NCI-H146 (cell line): ENCODE measurements around the gene GRAPL.
"Not testable (repeated sequence)": the region's sequence is repeated elsewhere in the genome, so short reads cannot be mapped to it uniquely, and the experiment has no call there.

Experiments used
- DNase-seq: peaks from one replicate; lab custom pipeline; 2025; lab: John Stamatoyannopoulos, UW

The GRAPL gene

GRCh38 chr17:19127148-19127980 lies at the start of gene GRAPL:
TSS of gene GRAPL (plus strand) at chr17:19127589. CDS start at chr17:19127620, 31 bp downstream.
- not testable (repeated sequence) for DNase-seq

DNA sequence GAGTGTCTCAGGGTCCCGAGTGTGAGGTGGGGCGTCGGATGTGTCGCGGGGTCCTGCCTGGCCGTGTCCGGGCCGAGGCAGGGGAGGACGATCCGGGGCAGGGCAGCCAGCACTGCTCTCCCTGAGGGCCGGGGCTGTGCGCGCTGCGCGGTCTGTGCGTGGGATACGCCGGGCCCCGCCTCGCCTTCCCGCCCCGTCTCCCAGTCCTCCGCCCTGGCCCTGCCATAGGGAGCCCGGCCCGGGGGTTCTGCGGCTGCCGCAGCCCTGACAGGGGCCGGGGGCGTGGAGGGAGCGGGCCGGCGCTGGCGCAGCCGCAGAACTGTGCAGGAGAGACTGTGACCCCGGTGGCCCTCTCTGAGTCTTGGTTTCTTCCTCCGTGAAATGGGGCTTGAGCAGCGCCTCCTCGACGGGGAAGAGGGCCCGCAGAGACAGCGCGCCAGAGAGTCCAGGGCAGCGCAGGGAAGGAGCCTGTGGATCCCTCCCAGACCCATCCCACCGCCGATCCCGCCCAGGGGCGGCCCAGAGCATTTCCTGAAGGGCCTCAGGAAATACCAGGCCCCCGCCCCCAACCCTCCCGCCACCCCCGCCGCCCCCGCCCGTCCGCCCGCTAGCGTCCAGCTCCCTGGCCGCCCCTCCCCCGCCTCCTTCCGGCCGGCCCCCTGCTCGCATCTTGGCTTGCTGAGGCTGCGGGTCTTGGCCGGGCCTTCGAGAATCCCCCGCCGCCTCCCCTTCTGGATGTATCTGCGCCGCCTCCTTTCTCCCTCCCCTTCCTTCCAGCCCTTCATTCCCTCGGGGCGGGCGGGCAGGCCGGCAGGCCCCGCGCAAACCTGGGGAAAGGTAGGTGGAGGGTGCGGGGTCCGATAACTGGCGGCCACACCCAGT lies 38.3 kb upstream of the GRAPL start:
- not testable (repeated sequence) for DNase-seq

- not testable (repeated sequence) for DNase-seq
These were observed 37.2 kb upstream of the GRAPL start for GRCh38 chr17:19090058-19090772.

GRCh38 chr17:19092737-19093683 lies 34.4 kb upstream of the GRAPL start:
- DNase-seq, result not testable (repeated sequence)

DNA sequence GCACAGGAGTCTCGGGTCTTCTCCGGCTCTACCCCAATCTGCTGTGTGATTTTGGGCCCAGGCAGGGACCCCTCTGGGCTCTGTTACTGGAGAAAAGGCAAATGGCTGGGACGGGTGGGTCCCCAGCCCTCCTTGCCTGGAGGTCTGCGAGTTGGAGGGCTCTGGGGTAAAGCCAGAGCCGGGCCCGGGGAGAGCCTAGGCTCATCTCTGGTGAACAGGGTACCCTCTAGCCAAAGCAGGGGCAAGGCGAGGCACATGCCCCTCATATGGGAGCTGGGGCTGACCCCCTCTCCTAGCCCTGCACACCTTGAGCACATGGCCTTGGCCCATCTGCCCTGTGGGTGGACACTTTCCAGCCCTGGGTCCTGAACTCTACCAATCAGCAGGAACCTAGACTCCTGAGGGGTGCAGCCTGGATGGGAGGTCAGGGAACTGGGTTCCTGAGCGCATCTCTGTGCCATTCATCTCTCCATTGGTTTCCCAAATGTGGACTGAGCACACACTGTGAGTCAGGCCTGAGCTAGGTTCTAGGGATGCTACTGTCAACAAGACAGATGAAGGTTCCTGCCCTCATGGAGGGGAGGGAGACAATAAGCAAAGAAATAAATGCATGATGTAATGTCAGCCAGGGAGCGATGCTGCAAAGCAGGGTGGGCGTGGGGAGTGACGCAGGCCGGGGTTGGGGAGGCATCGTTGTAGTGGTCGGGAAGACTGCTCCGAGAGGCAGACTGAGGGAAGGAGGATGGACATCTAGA lies 33.5 kb upstream of the GRAPL start:
- DNase-seq, result not testable (repeated sequence)

GRCh38 chr17:19108517-19108916 lies 18.9 kb upstream of the GRAPL start:
- not testable (repeated sequence) for DNase-seq

- not testable (repeated sequence) for DNase-seq
These were observed 16.9 kb upstream of the GRAPL start for GRCh38 chr17:19110189-19111097.

DNA sequence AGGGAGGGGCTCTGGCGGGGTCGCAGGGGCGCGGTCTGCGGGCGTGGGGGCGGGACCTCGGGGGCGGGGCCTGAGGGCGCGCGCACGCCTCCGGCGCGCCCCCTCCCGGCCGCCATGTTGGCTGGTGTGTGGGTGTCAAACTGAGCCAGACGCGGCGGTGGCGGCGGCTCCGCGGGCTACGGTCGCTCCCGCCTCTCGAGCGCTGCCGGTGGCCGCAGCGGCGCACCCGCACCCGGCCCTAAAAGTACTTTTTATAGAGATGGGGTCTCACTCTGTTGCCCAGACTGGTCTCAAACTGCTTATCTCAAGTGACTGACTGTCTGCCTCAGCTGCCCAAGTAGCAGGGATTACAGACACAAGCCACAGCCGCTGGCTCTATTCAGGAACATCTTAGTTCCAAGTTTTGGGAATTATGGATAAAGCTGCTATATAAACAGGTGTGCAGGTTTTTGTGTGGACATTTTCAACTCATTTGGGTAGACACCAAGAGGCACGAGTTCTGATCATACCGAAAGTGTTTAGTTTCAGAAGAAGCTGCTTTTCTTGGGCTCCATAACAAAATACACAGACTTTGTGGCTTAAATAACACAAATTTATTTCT lies 16.2 kb upstream of the GRAPL start:
- not testable (repeated sequence) for DNase-seq

DNA sequence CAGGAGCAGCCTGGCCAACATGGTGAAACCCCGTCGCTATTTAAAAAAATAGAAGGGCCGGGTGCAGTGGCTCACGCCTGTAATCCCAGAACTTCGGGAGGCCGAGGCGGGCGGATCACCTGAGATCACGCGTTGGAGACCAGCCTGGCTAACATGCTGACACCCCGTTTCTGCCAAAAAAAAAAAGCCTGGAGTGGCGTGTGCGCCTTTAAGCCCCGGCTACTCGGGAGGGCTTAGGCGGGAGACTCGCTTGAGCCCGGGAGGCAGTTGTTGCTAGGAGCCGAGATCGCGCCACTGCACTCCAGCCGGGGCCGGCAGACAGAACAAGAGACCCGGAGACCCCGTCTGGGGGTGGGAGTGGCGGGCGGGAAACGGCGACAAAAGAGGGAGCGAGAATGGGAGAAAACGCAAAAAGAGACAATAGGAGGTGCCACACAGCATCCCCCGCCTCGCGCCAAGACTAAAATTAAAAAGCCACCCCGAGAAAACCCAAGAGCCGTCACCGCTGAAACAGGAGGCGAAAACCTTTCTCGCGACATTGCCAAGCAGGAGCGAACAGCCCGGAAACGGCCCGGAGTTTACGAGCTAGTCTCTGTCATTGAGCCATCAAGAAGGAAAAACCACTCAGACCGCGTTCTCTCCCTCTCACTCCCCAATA lies 15.5 kb upstream of the GRAPL start:
- not testable (repeated sequence) for DNase-seq

DNA sequence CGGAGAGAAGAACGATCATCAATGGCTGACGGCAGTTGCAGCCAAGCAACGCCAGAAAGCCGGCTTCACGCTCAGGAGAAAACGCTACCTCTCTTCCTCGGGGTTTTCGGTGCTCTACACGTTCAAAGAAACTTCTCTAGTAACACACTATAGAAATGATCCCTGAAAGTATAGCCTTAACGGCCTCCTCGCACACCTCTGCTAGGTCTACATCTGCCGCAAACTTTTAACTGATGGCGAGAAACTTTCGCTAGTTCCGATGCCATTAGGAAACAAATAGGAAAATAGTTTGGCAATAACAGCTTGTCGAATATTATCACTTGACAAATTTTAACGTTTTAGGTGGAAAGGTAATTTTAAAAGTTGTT lies 14.9 kb upstream of the GRAPL start:
- DNase-seq, result not testable (repeated sequence)

GRCh38 chr17:19118695-19119094 lies 8.7 kb upstream of the GRAPL start:
- DNase-seq, result not testable (repeated sequence)

GRCh38 chr17:19125289-19125688 lies 2.1 kb upstream of the GRAPL start:
- not testable (repeated sequence) for DNase-seq

DNA sequence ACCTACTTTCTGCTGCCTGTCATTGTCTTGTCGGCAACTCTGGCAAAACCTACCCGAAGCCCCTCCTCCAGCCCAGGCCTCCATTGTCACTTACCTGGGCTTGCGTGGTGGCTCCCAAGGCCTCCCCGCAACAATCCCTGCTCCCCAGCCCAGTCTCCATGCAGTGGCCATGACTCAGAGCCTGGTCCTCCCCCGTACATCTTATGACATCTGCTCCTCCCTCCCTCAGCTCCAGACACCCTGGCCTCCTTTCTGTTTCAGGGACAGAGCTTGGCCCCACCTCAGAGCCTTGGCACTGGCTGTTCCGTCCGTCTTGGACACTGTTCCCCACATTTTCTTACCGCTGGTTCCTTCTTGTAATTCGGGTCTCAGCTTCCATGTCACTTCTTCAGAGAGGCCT lies 2.1 kb downstream of the GRAPL start:
- DNase-seq, result not testable (repeated sequence)

GRCh38 chr17:19131108-19131507 lies 3.7 kb downstream of the GRAPL start:
- not testable (repeated sequence) for DNase-seq

GRCh38 chr17:19131772-19132171 lies 4.4 kb downstream of the GRAPL start:
- DNase-seq, result not testable (repeated sequence)

DNA sequence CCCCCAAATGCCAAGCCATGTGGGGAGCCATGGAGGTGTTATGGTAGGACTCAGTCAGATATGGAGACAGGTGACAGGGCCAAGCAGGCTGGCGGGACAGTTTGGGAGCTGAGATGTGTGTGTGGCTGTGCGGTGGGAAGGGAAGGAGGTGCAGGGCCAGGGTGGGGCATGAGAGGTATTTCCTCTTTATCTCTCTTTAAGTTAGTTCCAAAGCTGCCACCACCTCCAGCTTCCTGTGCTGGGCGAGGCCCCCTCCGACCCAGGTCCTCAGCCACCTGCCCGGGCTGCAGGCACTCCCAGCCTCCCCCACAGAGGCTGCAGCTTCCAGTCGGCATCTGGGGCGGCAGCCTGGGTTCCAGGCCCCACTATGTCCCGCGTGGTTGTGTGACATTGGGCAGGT lies 6.4 kb downstream of the GRAPL start:
- DNase-seq, result not testable (repeated sequence)

DNA sequence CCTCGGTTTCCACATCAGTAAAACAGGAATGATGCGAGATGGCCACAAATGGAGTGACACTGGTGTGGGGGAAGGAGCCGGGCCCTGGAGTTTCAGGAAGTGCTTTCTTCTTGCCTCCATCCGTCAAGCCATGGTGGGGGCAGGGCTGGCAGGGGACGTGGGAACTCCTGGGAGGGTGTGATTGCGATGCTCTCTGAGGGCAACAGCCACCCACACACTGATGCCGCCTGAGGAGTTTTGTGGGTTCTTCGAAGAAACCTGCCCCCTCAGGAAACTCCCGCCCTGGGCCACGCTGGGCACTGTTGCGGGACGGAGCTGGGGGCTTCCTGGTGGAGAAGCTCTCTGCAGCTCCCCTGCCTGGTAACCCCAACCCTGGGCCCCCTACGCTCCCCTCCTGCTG lies 8.0 kb downstream of the GRAPL start:
- not testable (repeated sequence) for DNase-seq

DNA sequence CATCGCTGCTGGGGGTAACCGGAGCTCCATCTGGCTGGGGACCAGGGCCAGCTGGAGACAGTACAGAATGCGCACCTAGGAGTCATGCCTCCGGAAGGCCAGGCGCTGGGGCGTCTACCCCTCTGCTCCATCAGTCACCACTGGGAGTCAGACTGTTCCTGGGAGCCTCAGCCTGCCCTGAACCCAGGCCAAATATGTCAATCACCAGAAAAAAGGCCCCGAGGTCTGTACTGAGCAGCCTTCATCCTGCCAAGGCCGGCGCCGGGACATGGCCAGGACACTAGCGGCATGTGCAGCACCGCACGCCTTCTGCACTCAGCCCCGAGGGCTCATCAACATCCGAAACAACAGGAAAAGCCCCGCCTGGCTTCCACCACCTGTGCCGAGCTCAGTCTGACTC lies 8.7 kb downstream of the GRAPL start:
- not testable (repeated sequence) for DNase-seq
